HepG2 (cell line): ENCODE measurements around the gene FETUB. TPM values are rescaled to one million over a fixed set of nuclear protein-coding genes. Genes with fewer than 3 reads are reported as not detected.

Source experiments
- ELF3 ChIP-seq: IDR thresholded peaks from 2 replicates; pipeline ENCODE4 v1.6.1; 2016; ENCODE audit warnings: missing genetic modification reagents, missing compliant biosample characterization
- FOXM1 ChIP-seq: sonication (generic); formaldehyde crosslinking; IDR thresholded peaks from 2 replicates; pipeline ENCODE4 v1.5.0; 2020; ENCODE audit warnings: missing genetic modification reagents
- GPN1 ChIP-seq: sonication (generic); formaldehyde crosslinking; IDR thresholded peaks from 2 replicates; pipeline ENCODE4 v1.5.1; 2020; ENCODE audit warnings: missing genetic modification reagents, borderline replicate concordance
- HOXD1 ChIP-seq: sonication (generic); formaldehyde crosslinking; IDR thresholded peaks from 2 replicates; pipeline ENCODE4 v1.5.0; 2020; ENCODE audit warnings: missing genetic modification reagents
- KLF12 ChIP-seq: sonication (generic); formaldehyde crosslinking; IDR thresholded peaks from 2 replicates; pipeline ENCODE4 v1.4.0; 2020; ENCODE audit warnings: missing genetic modification reagents, borderline replicate concordance
- NFAT5 ChIP-seq: sonication (generic); formaldehyde crosslinking; IDR thresholded peaks from 2 replicates; pipeline ENCODE4 v1.4.0; 2020; ENCODE audit warnings: missing genetic modification reagents
- NR2F2 ChIP-seq: IDR thresholded peaks from 2 replicates; pipeline ENCODE4 v1.6.1; 2012; ENCODE audit warnings: low read depth, inconsistent platforms, borderline replicate concordance
- RFX1 ChIP-seq: fragments of 450-650 bp; IDR thresholded peaks from 2 replicates; pipeline ENCODE4 v1.6.1; 2017
- TBX2 ChIP-seq: sonication (generic); formaldehyde crosslinking; IDR thresholded peaks from 2 replicates; pipeline ENCODE4 v1.5.0; 2020; ENCODE audit warnings: missing genetic modification reagents, mild to moderate bottlenecking, borderline replicate concordance
- YEATS2 ChIP-seq: sonication (generic); formaldehyde crosslinking; IDR thresholded peaks from 2 replicates; pipeline ENCODE4 v1.4.0; 2020; ENCODE audit warnings: missing genetic modification reagents, borderline replicate concordance
- ZNF101 ChIP-seq: sonication (generic); formaldehyde crosslinking; IDR thresholded peaks from 2 replicates; pipeline ENCODE4 v1.4.0; 2020; ENCODE audit warnings: mild to moderate bottlenecking, low read depth, missing genetic modification reagents, borderline replicate concordance
- ZNF232 ChIP-seq: sonication (generic); formaldehyde crosslinking; IDR thresholded peaks from 2 replicates; pipeline ENCODE4 v1.4.0; 2020; ENCODE audit warnings: missing genetic modification reagents, borderline replicate concordance
- ZNF235 ChIP-seq: sonication (generic); formaldehyde crosslinking; IDR thresholded peaks from 2 replicates; pipeline ENCODE4 v1.8.1; 2023; ENCODE audit warnings: mild to moderate bottlenecking, missing genetic modification reagents, borderline replicate concordance
- ZNF333 ChIP-seq: sonication (generic); formaldehyde crosslinking; IDR thresholded peaks from 2 replicates; pipeline ENCODE4 v1.4.0; 2020; ENCODE audit warnings: mild to moderate bottlenecking, missing genetic modification reagents, borderline replicate concordance
- ZNF383 ChIP-seq: sonication (generic); formaldehyde crosslinking; IDR thresholded peaks from 2 replicates; pipeline ENCODE4 v1.4.0; 2020; ENCODE audit warnings: missing genetic modification reagents, mild to moderate bottlenecking, borderline replicate concordance
- ZNF574 ChIP-seq: sonication (generic); formaldehyde crosslinking; IDR thresholded peaks from 2 replicates; pipeline ENCODE4 v1.4.0; 2020; ENCODE audit warnings: missing genetic modification reagents
- polyA plus RNA-seq, 8 experiments: library from polyadenylated mRNA; depleted of rRNA in 3 of 8; stranded (reverse) in 7 of 8; unstranded in 1 of 8; fragments of >200 nt; fragmentation: Illumina TruSeq in 4 of 8; extraction: Trizol in 4 of 8; gene quantifications; 2 replicates each; pipeline versions ENCODE4 v1.2.1 to v1.2.3, GENCODE V29; 2011 to 2016; ENCODE audit warnings: low read depth in 4 of 8, missing spikeins in 1 of 8, mixed read lengths in 1 of 8; ENCODE audit not compliant: insufficient read depth in 1 of 8
- total RNA-seq, 5 experiments: library from RNA; depleted of rRNA; stranded (reverse); fragments of >200 nt; fragmentation: Illumina TruSeq; extraction: Trizol; gene quantifications; 2 replicates each; pipeline ENCODE4 v1.2.3, GENCODE V29; 2016; ENCODE audit warnings: low read depth in 1 of 5
- TF ChIP-seq, protein P1 (sequence below): sonication (generic); formaldehyde crosslinking; IDR thresholded peaks from 2 replicates; pipeline ENCODE4 v1.9.0; 2021; ENCODE audit warnings: missing genetic modification reagents, borderline replicate concordance
- TF ChIP-seq, protein P2 (sequence below): sonication (generic); formaldehyde crosslinking; IDR thresholded peaks from 2 replicates; pipeline ENCODE4 v1.8.1; 2023; ENCODE audit warnings: mild to moderate bottlenecking, moderate library complexity, missing genetic modification reagents

FETUB gene
- total and polyA plus RNA-seq, 2 of the 13 experiments (the other 11 are each of a cell fraction or from before 2014, with no cell fraction given): 2.1 to 4.4 TPM

GRCh38 chr3:186599142-186599784, 40.9 kb upstream of the FETUB start (continued):
- TF ChIP-seq NFAT5 (CRISPR knock-in tag) (no peak), ELF3 (CRISPR knock-in tag) (peak; percentile 83; the same call in 1 of the 2 replicates), ZNF574 (peak; percentile 27), ZNF235 (no peak), ZNF101 (CRISPR knock-in tag) (no peak), FOXM1 (CRISPR knock-in tag) (no peak), ZNF383 (no peak), RFX1 (no peak), HOXD1 (CRISPR knock-in tag) (no peak; the same call in 1 of the 2 replicates), TBX2 (CRISPR knock-in tag) (peak; percentile 73), ZNF333 (CRISPR knock-in tag) (no peak), KLF12 (CRISPR knock-in tag) (no peak), ZNF232 (CRISPR knock-in tag) (no peak), GPN1 (no peak), NR2F2 (peak; percentile 88), YEATS2 (peak; percentile 1; the same call in 1 of the 2 replicates)
- TF ChIP-seq, protein P1, sequence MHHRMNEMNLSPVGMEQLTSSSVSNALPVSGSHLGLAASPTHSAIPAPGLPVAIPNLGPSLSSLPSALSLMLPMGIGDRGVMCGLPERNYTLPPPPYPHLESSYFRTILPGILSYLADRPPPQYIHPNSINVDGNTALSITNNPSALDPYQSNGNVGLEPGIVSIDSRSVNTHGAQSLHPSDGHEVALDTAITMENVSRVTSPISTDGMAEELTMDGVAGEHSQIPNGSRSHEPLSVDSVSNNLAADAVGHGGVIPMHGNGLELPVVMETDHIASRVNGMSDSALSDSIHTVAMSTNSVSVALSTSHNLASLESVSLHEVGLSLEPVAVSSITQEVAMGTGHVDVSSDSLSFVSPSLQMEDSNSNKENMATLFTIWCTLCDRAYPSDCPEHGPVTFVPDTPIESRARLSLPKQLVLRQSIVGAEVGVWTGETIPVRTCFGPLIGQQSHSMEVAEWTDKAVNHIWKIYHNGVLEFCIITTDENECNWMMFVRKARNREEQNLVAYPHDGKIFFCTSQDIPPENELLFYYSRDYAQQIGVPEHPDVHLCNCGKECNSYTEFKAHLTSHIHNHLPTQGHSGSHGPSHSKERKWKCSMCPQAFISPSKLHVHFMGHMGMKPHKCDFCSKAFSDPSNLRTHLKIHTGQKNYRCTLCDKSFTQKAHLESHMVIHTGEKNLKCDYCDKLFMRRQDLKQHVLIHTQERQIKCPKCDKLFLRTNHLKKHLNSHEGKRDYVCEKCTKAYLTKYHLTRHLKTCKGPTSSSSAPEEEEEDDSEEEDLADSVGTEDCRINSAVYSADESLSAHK (CRISPR knock-in tag): no peak
- TF ChIP-seq, protein P2, sequence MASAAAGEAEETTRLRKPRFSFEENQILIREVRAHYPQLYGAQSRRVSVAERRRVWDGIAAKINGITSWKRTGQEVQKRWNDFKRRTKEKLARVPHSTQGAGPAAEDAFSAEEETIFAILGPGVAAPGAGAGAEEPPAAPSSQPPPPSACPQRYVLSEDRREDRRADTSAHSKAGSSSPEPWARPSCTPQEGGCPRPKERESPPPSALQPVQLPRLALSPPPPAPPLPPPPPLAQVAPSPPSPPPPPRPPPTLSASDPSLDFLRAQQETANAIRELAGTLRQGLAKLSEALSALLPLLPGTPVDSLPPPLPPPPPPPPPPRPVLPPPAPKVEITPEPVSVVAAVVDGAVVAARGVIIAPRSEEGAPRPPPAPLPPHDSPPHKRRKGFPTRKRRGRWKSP (CRISPR knock-in tag): no peak
